Coronary artery (tissue), 2 donors: ENCODE data around the gene HOMER1.

Source experiments
- DNase-seq: peaks from one replicate; pipeline ENCODE4 v3.0.0-alpha.2; 2017; ENCODE audit warnings: low spot score
- H3K27ac ChIP-seq, 2 donors: fragments of 200-600 bp; sonication (generic); one replicate each; pipeline ENCODE4 v1.5.1; 2016 to 2019
- H3K4me3 ChIP-seq: fragments of 200-600 bp; sonication (generic); 2 replicates; pipeline ENCODE4 v1.5.1; 2016; ENCODE audit warnings: mild to moderate bottlenecking, moderate library complexity
- CTCF ChIP-seq: fragments of 200-600 bp; sonication (generic); IDR thresholded peaks from one replicate; pipeline ENCODE4 v1.5.1; 2019; ENCODE audit warnings: antibody characterized with exemption

HOMER1 gene

GRCh38 chr5:79535477-79536192 is 21.7 kb upstream of the HOMER1 start:
- no peak for DNase-seq
- H3K4me3 ChIP-seq, result no peak overlapping the region
- H3K27ac ChIP-seq, result no peak overlapping the region
- TF ChIP-seq CTCF, result no peak

GRCh38 chr5:79529110-79529509 is 15.2 kb upstream of the HOMER1 start:
- Histone ChIP-seq H3K4me3 (no peak overlapping the region), H3K27ac (no peak overlapping the region)
- DNase-seq, result no peak
- TF ChIP-seq CTCF, result no peak

- no peak overlapping the region for H3K27ac ChIP-seq
- TF ChIP-seq CTCF, result no peak
- H3K4me3 ChIP-seq, result no peak overlapping the region
- no peak for DNase-seq
Measured at GRCh38 chr5:79527431-79527830, 13.5 kb upstream of the HOMER1 start.

GRCh38 chr5:79526928-79527327 is 13.0 kb upstream of the HOMER1 start:
- DNase-seq, result no peak
- Histone ChIP-seq H3K4me3 (no peak overlapping the region), H3K27ac (no peak overlapping the region)
- TF ChIP-seq CTCF, result no peak

- DNase-seq, result no peak
Measured at GRCh38 chr5:79526493-79526892, 12.6 kb upstream of the HOMER1 start.

GRCh38 chr5:79521156-79521555 is 7.2 kb upstream of the HOMER1 start:
- no peak for DNase-seq
- Histone ChIP-seq H3K27ac (no peak overlapping the region), H3K4me3 (no peak overlapping the region)
- TF ChIP-seq CTCF, result no peak

More at GRCh38 chr5:79526493-79526892, 12.6 kb upstream of the HOMER1 start:
- H3K27ac ChIP-seq, result no peak overlapping the region
- TF ChIP-seq CTCF, result no peak
- H3K4me3 ChIP-seq, result no peak overlapping the region

- Histone ChIP-seq H3K27ac (no peak overlapping the region), H3K4me3 (no peak overlapping the region)
- no peak for DNase-seq
- TF ChIP-seq CTCF, result no peak
Measured at GRCh38 chr5:79518718-79519117, 4.8 kb upstream of the HOMER1 start.
